Brain microvascular endothelial cell (primary cell): Measurements from ENCODE around the gene RXFP2.

ENCODE experiments used
- DNase-seq: peaks from one replicate; pipeline ENCODE4 v3.0.0-alpha.2; 2020
- H3K27ac ChIP-seq: fragments of 250-450 bp; sonication (Bioruptor Pico); 2 replicates; pipeline ENCODE4 v1.5.1; 2020; ENCODE audit warnings: mild to moderate bottlenecking, moderate library complexity
- H3K27me3 ChIP-seq: fragments of 250-450 bp; sonication (Bioruptor Pico); replicated peaks from 2 replicates; pipeline ENCODE4 v1.5.1; 2020; ENCODE audit warnings: mild to moderate bottlenecking
- H3K36me3 ChIP-seq: fragments of 250-450 bp; sonication (Bioruptor Pico); replicated peaks from 2 replicates; pipeline ENCODE4 v1.5.1; 2020; ENCODE audit warnings: mild to moderate bottlenecking
- H3K4me3 ChIP-seq: 2 replicates; pipeline ENCODE4 v1.5.1; 2011; ENCODE audit warnings: low read depth, mild to moderate bottlenecking, control low read depth, low read length, moderate library complexity
- in situ Hi-C: cut with HindIII; loops from 2 replicates; pipeline ENCODE4 v1.10.0; 2017; ENCODE audit warnings: low sequenced_read_pairs, low pct_ligation_motif_present
- TF ChIP-seq, protein P1 (sequence below): IDR thresholded peaks from 2 replicates; pipeline ENCODE4 v1.5.1; 2011; ENCODE audit warnings: low read depth, mild to moderate bottlenecking, moderate library complexity, low read length, control low read depth, inconsistent platforms; ENCODE audit errors: missing control alignments

The RXFP2 gene

DNA sequence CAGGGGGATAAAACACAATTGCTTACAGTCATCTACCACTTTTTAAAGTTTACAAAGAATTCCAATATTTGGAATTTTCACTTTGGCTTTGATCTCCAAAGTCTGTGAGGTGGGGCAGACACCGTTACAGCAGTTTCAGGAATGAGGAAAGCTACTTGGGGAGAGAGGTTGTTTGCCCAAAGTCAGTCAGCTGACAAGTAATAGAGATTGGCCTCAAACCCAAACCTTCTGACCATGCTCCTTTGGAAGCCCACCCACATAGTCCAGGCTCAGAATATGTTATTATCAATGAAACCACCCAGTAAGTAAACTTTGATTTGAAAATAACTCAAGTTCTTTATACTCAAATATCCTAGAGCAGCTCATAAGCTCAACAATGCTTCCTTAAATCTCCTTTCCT lies 29.0 kb downstream of the RXFP2 start:
- DNase-seq = no peak
- in situ Hi-C loops = no loop called here
- TF ChIP-seq, protein P1, sequence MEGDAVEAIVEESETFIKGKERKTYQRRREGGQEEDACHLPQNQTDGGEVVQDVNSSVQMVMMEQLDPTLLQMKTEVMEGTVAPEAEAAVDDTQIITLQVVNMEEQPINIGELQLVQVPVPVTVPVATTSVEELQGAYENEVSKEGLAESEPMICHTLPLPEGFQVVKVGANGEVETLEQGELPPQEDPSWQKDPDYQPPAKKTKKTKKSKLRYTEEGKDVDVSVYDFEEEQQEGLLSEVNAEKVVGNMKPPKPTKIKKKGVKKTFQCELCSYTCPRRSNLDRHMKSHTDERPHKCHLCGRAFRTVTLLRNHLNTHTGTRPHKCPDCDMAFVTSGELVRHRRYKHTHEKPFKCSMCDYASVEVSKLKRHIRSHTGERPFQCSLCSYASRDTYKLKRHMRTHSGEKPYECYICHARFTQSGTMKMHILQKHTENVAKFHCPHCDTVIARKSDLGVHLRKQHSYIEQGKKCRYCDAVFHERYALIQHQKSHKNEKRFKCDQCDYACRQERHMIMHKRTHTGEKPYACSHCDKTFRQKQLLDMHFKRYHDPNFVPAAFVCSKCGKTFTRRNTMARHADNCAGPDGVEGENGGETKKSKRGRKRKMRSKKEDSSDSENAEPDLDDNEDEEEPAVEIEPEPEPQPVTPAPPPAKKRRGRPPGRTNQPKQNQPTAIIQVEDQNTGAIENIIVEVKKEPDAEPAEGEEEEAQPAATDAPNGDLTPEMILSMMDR = no peak
- Histone ChIP-seq H3K27me3 (no peaks in the 10 kb centered on the region), H3K27ac (no peak overlapping the region), H3K4me3 (no peak overlapping the region), H3K36me3 (no peaks in the 10 kb centered on the region)

DNA sequence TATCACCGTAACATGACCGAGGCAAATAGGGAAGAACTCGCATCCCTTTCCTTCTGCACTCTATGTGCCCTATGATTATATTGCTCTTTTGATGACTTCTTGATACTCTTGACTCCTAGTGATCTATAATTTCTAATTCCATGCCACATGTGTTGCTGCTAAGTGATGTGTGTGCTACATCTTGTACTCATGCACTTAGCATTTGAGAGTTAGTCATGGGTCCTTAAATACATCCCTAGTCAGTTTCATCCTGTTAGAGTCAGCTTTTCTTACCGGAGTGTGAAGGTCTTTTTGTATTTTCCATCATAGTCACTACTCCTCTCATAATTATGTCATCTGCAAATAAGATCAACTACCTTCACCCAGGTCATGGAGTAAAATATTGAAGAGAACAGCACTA lies 30.2 kb downstream of the RXFP2 start:
- in situ Hi-C loops = no loop called here
- Histone ChIP-seq H3K36me3 (no peaks in the 10 kb centered on the region), H3K27ac (no peak overlapping the region), H3K27me3 (no peaks in the 10 kb centered on the region), H3K4me3 (no peak overlapping the region)
- TF ChIP-seq, protein P1 = no peak
- no peak for DNase-seq

DNA sequence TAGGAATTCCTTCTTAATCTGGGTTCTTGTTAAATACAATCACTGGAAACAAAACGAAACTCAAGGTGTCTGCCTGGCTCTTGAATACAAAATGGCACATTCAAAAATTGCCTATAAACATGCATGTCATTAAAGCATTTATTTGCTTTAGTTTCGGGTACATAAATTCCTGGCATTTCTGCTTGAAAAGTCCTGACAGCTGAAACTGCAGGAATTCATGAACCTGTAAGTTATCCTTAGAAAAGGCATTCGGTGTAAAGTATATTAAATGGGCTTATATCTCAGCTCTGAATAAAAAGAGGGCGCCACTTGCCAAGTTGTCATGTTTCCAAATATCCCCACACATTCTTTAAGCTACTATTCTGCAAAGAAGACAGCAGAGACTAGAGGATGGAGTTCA lies 32.9 kb downstream of the RXFP2 start:
- Histone ChIP-seq H3K27me3 (no peaks in the 10 kb centered on the region), H3K36me3 (no peaks in the 10 kb centered on the region), H3K27ac (no peak overlapping the region), H3K4me3 (no peak overlapping the region)
- no peak for DNase-seq
- in situ Hi-C loops = no loop called here
- TF ChIP-seq, protein P1 = no peak

DNA sequence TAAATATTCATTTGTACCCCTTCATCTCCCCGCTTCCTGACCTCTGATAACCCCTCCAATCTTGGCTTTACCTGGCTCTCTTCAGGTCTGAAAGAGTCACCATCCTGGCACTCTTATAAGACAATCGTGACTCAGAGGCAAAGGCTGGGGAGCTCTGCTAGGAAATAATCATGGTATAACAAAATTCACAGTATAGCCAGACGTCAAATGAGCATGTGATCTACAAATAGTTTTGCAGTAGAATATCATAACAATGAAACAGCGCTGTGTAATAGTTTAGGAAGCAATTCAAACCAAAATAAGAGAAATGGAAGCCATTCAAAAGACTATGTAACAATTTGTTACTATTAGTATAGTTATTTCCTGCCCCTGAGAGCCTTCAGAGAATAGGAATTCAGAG lies 34.2 kb downstream of the RXFP2 start:
- DNase-seq = peak; percentile 88
- TF ChIP-seq, protein P1 = no peak
- H3K27me3 ChIP-seq = no peaks in the 10 kb centered on the region
- in situ Hi-C loops = no loop called here
- H3K36me3 ChIP-seq = no peaks in the 10 kb centered on the region
- H3K4me3 ChIP-seq = no peak overlapping the region
- H3K27ac ChIP-seq = peak overlapping the region; percentile 82

DNA sequence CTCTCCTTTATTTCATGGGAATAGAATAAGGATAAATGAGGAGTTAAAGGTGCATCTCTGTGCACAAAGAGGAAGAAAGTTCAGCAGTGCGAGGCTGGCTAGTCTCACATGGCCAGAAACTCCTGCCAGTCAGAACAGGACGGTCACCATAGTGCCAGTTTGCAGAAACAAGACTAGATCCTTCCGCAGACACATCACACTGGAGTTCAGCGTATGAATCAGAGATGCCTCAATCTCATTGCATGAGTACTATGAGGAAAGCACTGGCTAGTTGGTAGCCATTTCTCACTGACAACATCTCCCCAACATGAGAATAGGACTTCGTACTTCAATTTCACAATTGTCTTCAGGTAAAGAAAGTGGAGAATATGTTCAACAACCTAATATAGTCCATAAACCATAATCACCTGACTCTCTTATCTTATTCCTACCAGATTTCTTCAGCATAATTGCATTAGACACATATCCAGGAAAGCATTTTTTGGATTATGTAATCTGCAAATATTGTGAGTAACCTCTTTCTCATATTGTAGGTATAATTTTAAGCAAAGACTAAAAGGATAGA lies 34.9 kb downstream of the RXFP2 start:
- peak; percentile 39 for DNase-seq
- Histone ChIP-seq H3K27me3 (no peaks in the 10 kb centered on the region), H3K36me3 (no peaks in the 10 kb centered on the region), H3K4me3 (no peak overlapping the region), H3K27ac (peak overlapping the region; percentile 82)
- in situ Hi-C loops = no loop called here
- TF ChIP-seq, protein P1 = no peak

DNA sequence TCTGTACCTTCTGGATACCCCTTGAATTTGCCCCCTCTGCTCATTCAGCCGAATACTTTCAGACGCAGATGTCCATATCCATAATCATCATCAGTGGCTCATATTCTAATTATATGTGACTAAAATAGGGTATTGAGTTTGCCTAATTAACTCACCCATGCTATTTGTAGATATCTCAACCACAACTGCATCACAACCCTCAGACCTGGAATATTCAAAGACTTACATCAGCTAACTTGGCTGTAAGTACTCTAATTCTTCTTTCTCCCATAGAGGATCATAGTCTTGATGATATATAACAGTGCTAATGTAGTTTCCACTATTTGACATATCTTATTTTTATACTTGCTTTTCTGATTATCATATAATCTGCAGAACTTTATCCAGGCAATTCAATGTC lies 35.8 kb downstream of the RXFP2 start:
- in situ Hi-C loops = no loop called here
- no peaks in the 10 kb centered on the region for H3K27me3 ChIP-seq
- no peaks in the 10 kb centered on the region for H3K36me3 ChIP-seq
- TF ChIP-seq, protein P1 = no peak
- no peak for DNase-seq
- no peak overlapping the region for H3K4me3 ChIP-seq
- H3K27ac ChIP-seq = no peak overlapping the region
